ENCODE measurements around the gene RHBDD2. TPM values are rescaled to one million over a fixed set of nuclear protein-coding genes. Genes with fewer than 3 reads are reported as not detected.
A peak's percentile ranks its signal among the peaks of the same experiment; 100 is the strongest.

The RHBDD2 gene
- total and polyA plus RNA-seq, 4 donors: 13.6 to 65.0 (median 37.3) TPM

- TF ChIP-seq JUND (IDR thresholded peaks at IDR 0.05): no peak
- no peak for TF ChIP-seq FOXA2 (IDR thresholded peaks at IDR 0.05)
- peak in 1 of 2 donors; percentile 2 for TF ChIP-seq RAD21 (IDR thresholded peaks at IDR 0.05)
- TF ChIP-seq HNF4A (conservative IDR thresholded peaks at IDR 0.05): no peak
- no peak for TF ChIP-seq SP1 (IDR thresholded peaks at IDR 0.05)
- TF ChIP-seq REST (IDR thresholded peaks at IDR 0.05): peak; percentile 96
- TF ChIP-seq ATF3 (IDR thresholded peaks at IDR 0.05): no peak
- TF ChIP-seq HNF4G (IDR thresholded peaks at IDR 0.05): no peak
- TF ChIP-seq ZBTB33 (IDR thresholded peaks at IDR 0.05): no peak
- no peak for TF ChIP-seq FOXA1 (IDR thresholded peaks at IDR 0.05)
- no peak for TF ChIP-seq TAF1 (conservative IDR thresholded peaks at IDR 0.05)
- TF ChIP-seq, protein P1, sequence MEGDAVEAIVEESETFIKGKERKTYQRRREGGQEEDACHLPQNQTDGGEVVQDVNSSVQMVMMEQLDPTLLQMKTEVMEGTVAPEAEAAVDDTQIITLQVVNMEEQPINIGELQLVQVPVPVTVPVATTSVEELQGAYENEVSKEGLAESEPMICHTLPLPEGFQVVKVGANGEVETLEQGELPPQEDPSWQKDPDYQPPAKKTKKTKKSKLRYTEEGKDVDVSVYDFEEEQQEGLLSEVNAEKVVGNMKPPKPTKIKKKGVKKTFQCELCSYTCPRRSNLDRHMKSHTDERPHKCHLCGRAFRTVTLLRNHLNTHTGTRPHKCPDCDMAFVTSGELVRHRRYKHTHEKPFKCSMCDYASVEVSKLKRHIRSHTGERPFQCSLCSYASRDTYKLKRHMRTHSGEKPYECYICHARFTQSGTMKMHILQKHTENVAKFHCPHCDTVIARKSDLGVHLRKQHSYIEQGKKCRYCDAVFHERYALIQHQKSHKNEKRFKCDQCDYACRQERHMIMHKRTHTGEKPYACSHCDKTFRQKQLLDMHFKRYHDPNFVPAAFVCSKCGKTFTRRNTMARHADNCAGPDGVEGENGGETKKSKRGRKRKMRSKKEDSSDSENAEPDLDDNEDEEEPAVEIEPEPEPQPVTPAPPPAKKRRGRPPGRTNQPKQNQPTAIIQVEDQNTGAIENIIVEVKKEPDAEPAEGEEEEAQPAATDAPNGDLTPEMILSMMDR (IDR thresholded peaks at IDR 0.05; ENCODE audit: low read depth, low read length, missing input control): no peak
- no peak for TF ChIP-seq YY1 (IDR thresholded peaks at IDR 0.05)
- peak overlapping the region; percentile 99 to 100 for H3K27ac ChIP-seq (ENCODE audit: low read depth in 1 of 2, low read length in 2 of 2)
- H3K36me3 ChIP-seq (ENCODE audit: control insufficient read depth in 4 of 4, insufficient read depth in 3 of 4, low read depth in 1 of 4, low read length in 3 of 4): peaks cover 0 to 12% (median 4%) of the 10 kb centered on the region in 4 donors
- H3K4me1 ChIP-seq (ENCODE audit: control insufficient read depth in 4 of 4, insufficient read depth in 4 of 4, low read length in 3 of 4): peaks cover 7 to 68% (median 26%) of the 10 kb centered on the region in 4 donors
- H3K27me3 ChIP-seq (ENCODE audit: control insufficient read depth in 4 of 4, insufficient read depth in 4 of 4, low read length in 3 of 4): no peaks in the 10 kb centered on the region
- no peak overlapping the region for H3K4me3 ChIP-seq (ENCODE audit: low read depth in 1 of 3, low read length in 3 of 3)
- no peak for DNase-seq (ENCODE audit: low spot score)
- peak overlapping the region in 1 of 2 donors; percentile 88 for H3K9ac ChIP-seq (ENCODE audit: low read depth in 1 of 2, low read length in 2 of 2)
- H3K9me3 ChIP-seq (ENCODE audit: control insufficient read depth in 4 of 4, low read length in 3 of 4): no peaks in the 10 kb centered on the region
- WGBS: 65% methylated on average over 14 of the region's 14 CpGs
These were observed 42.6 kb downstream of the RHBDD2 start for GRCh38 chr7:75921479-75921878.

- H3K4me1 ChIP-seq (ENCODE audit: control insufficient read depth in 4 of 4, insufficient read depth in 4 of 4, low read length in 3 of 4): peaks cover 10 to 74% (median 27%) of the 10 kb centered on the region in 4 donors
- H3K27ac ChIP-seq (ENCODE audit: low read depth in 1 of 2, low read length in 2 of 2): peak overlapping the region; percentile 99 to 100
These were observed 44.3 kb downstream of the RHBDD2 start for GRCh38 chr7:75922966-75923603.

More at GRCh38 chr7:75922966-75923603, 44.3 kb downstream of the RHBDD2 start:
- peaks cover 0 to 12% (median 4%) of the 10 kb centered on the region in 4 donors for H3K36me3 ChIP-seq (ENCODE audit: control insufficient read depth in 4 of 4, insufficient read depth in 3 of 4, low read depth in 1 of 4, low read length in 3 of 4)
- no peak for DNase-seq (ENCODE audit: low spot score)
- WGBS: 68% methylated on average over 9 of the region's 9 CpGs
- TF ChIP-seq HNF4A (conservative IDR thresholded peaks at IDR 0.05) (peak in 1 of 2 donors; percentile 41), HNF4G (IDR thresholded peaks at IDR 0.05) (no peak), JUND (IDR thresholded peaks at IDR 0.05) (no peak), ATF3 (IDR thresholded peaks at IDR 0.05) (no peak), RXRA (IDR thresholded peaks at IDR 0.05) (peak in 1 of 2 donors; percentile 56), TAF1 (conservative IDR thresholded peaks at IDR 0.05) (no peak), EGR1 (IDR thresholded peaks at IDR 0.05; ENCODE audit: low read depth in 2 of 2) (no peak)
- TF ChIP-seq, protein P1 (IDR thresholded peaks at IDR 0.05; ENCODE audit: low read depth, low read length, missing input control): no peak
- H3K27me3 ChIP-seq (ENCODE audit: control insufficient read depth in 4 of 4, insufficient read depth in 4 of 4, low read length in 3 of 4): no peaks in the 10 kb centered on the region
- H3K4me3 ChIP-seq (ENCODE audit: low read depth in 1 of 3, low read length in 3 of 3): no peak overlapping the region
- no peaks in the 10 kb centered on the region for H3K9me3 ChIP-seq (ENCODE audit: control insufficient read depth in 4 of 4, low read length in 3 of 4)
- peak overlapping the region in 1 of 2 donors; percentile 49 for H3K9ac ChIP-seq (ENCODE audit: low read depth in 1 of 2, low read length in 2 of 2)

All from liver (tissue), 9 donors.